ENCODE results near the gene TMEM91.
"Not testable (repeated sequence)": the region's sequence is repeated elsewhere in the genome, so short reads cannot be mapped to it uniquely, and the experiment has no call there.

The TMEM91 gene

DNA sequence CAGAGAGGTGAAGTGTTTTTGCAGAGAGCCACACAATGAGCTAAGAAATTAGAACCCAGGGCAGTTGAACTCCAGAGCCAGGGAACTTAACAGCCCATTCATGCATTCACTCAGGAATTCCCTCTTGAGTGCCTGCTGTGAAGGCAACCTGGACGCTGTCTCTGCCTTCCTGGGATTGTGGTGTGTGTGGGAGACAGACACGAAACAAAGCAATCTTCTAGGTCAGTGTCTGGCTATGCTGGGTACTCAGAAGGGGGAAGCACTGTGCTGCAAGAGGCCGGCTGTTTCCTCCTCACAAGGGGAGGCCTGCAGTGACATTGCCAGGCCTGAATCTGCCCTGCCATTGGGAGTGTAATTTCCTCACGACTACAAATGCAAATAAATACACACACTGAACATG is 30.9 kb downstream of the TMEM91 start:
- DNase-seq = peak; percentile 92
- in situ Hi-C loops (cut with MboI; ENCODE audit: low pct_unique_long_range_greater_than_20kb, low sequenced_read_pairs) = no loop called here

DNA sequence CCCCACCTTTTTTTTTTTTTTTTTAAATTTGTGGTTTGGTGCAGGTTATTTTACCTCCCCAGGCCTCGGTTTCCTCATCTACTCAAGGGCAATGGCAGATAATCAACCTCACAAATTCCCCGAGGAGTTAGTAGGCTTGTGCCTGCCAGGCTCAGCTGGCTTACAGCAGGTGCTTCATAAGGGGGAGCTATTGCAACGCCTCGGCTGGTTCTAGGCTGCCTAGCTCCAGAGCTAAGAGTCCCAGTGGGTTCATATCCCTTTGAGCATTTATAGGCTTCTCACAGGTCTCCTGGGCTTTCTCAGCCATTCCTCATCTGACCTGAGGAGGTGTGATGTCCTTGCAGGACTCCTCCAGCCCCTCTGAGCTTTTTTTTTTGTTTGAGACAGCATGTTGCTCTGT is 31.9 kb downstream of the TMEM91 start:
- DNase-seq = peak; percentile 46
- in situ Hi-C loops (cut with MboI; ENCODE audit: low pct_unique_long_range_greater_than_20kb, low sequenced_read_pairs) = no loop called here

DNA sequence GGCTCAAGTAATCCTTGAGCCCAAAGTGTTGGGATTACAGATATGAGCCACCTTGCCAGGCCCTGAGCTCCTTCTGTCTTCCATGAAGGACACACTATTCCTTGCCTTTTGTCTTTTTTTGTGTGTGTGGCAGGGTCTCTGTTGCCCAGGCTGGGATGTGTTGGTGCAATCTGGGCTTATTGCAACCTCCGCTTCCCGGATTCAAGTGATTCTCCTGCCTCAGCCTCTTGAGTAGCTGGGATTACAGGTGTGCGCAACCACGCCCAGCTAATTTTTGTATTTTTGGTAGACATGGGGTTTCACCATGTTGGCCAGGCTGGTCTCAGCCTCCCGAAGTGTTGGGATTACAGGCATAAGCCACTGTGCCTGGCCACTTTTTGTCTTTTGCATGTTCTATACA is 32.5 kb downstream of the TMEM91 start:
- DNase-seq; in situ Hi-C loops (cut with MboI; ENCODE audit: low pct_unique_long_range_greater_than_20kb, low sequenced_read_pairs): not testable (repeated sequence)

DNA sequence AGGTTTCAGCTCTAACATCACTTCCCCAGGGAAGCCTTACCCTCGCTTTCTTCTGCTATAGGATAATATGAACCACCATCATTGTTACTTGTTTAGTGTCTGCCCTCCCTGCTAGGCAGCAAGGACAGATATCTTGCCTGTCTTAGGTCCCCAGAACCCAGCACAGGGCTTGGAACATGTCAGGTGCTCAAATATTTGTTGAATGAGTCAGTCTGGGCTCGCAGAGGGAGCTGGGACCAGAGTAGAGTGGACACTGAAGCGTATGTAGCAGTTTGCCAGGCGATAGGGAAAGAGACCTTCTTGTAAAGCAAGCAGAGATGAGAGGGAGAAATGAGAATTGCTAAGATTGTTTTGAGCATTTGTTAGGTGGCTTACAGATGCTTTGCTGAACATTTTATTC is 33.0 kb downstream of the TMEM91 start:
- in situ Hi-C loops (cut with MboI; ENCODE audit: low pct_unique_long_range_greater_than_20kb, low sequenced_read_pairs) = no loop called here
- DNase-seq = no peak

DNA sequence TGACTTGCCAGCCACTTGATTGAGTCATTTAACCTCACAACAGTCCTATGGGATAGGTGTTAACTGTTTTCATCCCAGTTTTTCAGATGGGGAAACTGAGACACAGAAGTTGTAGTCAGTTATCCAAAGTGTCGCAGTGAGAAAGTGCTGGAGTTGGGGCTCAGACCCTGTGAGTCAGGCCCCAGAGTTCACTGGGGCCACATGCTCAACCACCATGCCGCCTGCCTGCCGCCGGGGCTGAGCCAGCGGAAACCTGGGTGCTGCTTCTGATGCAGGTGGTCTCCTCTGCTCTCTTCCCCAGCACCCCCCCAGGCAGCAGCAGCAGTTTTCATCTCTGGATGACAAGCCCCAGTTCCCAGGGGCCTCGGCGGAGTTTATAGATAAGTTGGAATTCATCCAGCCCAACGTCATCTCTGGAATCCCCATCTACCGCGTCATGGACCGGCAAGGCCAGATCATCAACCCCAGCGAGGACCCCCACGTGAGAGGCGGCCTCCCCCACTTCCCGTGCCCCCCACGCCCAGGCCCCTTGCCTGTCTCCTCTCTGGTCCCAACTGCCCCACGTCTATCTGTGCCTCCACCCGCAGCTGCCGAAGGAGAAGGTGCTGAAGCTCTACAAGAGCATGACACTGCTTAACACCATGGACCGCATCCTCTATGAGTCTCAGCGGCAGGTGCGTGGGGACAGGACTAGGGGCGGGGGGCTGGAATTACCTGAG is 34.2 kb downstream of the TMEM91 start:
- in situ Hi-C loops (cut with MboI; ENCODE audit: low pct_unique_long_range_greater_than_20kb, low sequenced_read_pairs) = no loop called here
- no peak for DNase-seq

DNA sequence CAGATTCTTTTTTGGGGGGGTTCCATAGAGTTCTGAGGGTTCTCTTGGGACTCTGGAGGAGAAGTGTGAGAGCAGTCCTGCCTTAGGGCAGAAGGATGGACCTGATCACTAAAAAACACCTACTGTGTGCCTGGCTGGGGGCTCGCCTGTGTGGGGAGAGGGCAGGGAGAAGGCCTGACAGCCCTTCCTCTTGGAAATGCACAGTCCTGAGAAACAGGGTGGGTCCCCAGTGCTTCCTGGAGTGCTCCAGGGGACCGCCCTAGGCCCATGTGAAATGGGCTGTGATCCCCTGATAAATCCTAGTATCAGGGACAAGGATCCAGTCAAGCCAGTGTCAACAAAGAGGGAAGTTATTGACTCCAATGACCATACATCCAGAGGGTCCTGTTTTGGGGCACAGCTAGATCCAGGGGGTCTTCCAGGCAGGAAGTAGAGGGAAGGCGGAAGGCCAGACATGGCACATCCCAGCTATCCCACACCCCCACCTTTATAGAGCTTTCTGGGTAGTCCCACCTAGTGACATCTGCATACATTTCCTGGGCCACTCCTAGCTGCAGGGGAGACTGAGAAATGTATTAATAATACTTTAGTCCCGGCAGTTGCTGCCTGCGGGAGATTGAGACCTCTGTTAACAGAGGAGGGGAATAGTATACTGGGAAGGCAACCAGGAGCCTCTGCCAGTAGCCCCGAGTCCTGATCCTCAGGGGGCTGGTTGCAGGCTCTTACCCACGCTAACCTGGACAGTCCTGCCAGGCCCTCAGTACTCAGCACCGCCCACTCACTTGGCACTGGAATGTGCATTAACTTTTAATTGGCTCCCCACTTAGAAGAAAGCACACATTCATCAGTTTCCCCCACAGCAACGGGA is 35.0 kb downstream of the TMEM91 start:
- in situ Hi-C loops (cut with MboI; ENCODE audit: low pct_unique_long_range_greater_than_20kb, low sequenced_read_pairs) = no loop called here
- no peak for DNase-seq

DNA sequence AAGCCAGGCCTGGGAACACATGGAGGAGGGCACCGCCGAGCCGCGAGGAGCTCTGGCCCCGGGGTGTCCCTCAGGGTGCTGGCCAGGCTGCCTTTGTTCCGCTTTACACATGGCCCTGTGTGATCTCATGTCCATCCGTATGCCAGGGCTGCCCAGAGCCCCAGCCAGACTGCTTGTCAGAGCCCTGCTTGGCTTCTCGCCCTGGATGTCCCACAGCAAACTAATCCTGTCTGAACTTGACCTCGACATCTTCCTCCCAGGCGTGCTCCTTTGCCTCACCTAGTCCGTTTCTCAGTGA is 35.6 kb downstream of the TMEM91 start:
- in situ Hi-C loops (cut with MboI; ENCODE audit: low pct_unique_long_range_greater_than_20kb, low sequenced_read_pairs) = no loop called here
- DNase-seq = no peak

DNA sequence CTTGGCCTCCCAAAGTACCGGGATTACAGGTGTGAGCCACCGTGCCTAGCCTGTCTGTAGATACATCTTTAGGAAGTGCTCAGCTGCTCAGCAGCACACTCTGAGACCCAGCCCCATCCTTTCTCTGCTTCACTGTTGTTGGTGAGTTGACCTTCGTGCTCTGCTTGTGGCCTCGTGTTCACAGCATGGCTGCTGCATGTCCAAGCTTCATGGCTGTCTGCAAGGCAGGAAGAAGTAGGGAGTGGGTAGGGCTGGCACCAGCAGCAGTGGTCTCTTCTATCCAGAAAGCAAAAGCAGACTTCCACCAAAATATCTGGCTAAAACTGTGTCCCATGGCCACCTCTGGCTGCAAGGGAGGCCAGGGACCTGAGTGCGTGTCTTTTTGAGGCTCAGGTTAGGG is 36.6 kb downstream of the TMEM91 start:
- DNase-seq = no peak
- in situ Hi-C loops (cut with MboI; ENCODE audit: low pct_unique_long_range_greater_than_20kb, low sequenced_read_pairs) = no loop called here

DNA sequence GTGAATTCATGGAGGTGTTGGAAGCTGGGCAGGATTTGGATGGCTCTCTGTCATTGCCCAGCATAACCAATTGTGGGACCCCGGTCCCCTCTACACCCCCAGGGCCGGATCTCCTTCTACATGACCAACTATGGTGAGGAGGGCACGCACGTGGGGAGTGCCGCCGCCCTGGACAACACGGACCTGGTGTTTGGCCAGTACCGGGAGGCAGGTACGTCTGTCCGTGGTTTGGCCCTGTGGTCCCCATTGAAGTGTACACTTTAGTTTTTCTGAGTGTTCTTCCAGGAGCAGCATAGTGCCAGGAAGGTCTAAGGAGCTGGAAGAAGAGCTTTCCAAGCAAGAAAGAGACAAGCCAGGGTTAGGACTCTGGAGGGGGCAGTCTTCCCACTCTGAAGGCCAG is 37.6 kb downstream of the TMEM91 start:
- in situ Hi-C loops (cut with MboI; ENCODE audit: low pct_unique_long_range_greater_than_20kb, low sequenced_read_pairs) = no loop called here

DNA sequence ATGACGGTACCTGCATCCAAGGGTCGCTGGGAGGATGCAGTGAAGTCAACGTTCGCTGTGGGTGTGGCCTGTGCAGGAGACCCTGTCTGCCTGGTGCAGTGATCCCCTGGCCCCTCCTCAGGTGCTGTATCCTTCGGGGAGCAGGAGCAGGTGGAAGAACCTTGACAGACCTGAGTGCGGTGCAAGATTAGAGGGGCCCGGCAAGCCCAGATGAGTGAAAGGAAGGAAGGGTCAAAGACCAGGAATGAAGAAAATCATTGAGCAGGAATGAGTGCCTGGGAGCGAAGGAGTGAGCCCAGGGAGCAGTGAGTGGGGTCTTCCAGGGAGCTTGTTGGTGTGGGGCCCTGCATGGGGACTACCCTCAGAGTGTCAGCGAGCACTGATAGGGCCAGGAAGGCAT is 38.1 kb downstream of the TMEM91 start:
- in situ Hi-C loops (cut with MboI; ENCODE audit: low pct_unique_long_range_greater_than_20kb, low sequenced_read_pairs) = no loop called here
- DNase-seq = no peak

More for the DNA sequence above, 37.6 kb downstream of the TMEM91 start:
- DNase-seq = no peak

DNA sequence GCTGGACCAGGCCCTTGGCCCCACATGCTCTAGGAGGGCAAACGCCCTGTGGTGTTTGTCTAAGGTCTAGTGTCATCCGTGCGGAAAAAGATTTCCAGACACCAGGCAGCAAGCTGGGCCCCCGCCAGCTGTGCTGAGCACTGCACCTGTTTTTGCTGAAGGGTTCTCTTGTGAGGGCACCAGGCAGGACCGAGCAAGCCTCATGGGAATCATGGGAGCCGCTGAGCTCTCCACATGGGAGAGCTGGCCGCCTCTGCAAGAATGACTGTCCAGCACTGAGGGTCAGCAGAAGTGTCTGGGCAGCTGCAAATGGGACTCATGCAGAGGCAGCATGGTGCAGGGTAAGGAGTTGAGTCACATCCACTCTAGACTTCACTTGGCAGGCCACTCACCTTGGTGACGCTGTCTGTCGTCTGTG is 38.8 kb downstream of the TMEM91 start:
- DNase-seq = no peak
- in situ Hi-C loops (cut with MboI; ENCODE audit: low pct_unique_long_range_greater_than_20kb, low sequenced_read_pairs) = no loop called here

DNA sequence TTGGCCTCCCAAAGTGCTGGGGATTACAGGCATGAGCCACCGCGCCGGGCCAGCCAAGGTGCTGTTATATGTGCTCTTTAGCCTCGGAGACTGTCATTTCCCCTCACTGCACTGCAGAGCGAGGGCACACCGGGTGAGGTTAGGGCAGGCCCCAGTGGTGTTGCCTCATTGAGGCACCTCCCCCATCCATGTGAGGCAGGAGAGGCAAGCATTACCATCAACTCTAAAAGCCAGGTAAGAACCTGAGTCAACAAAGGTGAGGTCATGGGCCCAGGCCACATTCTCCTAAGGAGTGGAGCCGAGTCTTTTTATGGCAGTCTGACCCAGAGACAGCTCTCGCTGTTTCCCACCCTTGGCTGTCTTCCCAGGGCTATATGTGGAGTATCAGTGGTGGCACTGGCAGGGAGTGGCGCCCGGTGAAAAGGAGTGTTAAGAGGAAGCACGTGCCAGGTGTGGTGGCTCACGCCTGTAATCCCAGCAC is 39.9 kb downstream of the TMEM91 start:
- no peak for DNase-seq
- in situ Hi-C loops (cut with MboI; ENCODE audit: low pct_unique_long_range_greater_than_20kb, low sequenced_read_pairs) = no loop called here

DNA sequence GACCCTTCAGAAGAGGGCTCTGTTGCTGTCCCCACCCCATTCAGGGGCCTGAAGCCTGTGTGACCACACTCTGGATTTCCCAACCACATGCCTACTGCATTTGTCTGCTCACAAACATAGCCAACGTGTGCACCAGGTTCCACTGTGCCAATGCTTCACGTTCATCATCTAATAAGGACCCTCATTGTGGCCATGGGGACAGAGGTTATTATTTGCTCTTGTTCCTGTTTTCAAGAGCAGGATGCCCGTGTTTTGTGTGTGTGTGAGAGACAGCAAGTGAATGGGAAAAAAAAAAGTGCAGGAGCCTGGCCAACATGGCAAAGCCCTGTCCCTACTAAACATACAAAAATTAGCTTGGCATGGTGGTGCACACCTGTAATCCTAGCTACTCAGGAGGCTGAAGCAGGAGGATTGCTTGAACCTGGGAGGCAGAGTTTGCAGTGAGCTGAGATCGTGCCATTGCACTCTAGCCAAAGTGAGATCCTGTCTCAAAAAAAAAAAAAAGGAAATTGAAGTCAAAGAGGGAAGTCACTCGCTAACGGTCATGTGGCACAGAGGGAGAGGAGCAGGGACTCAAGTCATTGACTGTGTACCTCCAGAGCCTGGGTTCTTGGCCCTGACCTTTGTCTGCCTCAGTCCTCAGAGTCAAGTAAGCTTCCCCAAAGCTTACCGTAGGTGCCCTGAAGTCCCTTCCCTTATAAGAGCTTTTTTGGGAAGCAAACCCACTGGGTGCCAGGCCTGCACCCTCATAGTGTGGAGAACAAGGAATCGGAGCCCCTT is 44.0 kb downstream of the TMEM91 start:
- in situ Hi-C loops (cut with MboI; ENCODE audit: low pct_unique_long_range_greater_than_20kb, low sequenced_read_pairs) = no loop called here

DNA sequence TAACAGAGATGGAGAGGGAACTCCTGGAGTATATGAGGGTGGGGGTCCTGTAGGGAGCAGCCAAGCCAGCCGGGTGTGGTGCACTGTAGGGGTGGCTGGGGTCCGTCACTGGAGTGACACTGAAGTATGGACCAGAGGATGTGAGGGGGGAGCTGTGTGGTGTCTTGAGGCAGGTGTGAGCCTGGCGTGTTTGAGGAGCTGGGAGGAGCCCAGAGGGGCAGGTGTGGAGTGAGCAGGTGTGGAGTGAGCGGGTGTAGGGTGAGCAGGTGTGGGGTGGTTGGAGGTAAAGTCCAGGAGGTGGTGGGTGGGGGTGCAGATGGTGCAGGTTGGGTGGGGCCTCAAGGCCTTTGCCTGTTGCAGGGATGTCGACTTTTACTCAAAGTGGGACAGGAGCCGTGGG is 45.0 kb downstream of the TMEM91 start:
- in situ Hi-C loops (cut with MboI; ENCODE audit: low pct_unique_long_range_greater_than_20kb, low sequenced_read_pairs) = no loop called here
- no peak for DNase-seq

More for the DNA sequence above, 44.0 kb downstream of the TMEM91 start:
- peak; percentile 86 for DNase-seq

DNA sequence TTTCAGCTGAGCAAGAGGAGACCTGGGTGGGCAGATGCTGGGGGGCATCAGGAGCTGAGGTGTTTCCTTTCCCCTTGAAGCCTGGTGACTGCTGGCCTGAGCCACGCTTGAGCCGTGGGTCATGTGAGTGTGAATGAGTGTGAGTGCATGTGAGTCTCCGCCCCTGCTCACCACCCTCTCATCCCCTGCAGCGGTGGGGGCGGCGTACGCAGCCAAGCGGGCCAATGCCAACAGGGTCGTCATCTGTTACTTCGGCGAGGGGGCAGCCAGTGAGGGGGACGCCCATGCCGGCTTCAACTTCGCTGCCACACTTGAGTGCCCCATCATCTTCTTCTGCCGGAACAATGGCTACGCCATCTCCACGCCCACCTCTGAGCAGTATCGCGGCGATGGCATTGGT is 45.6 kb downstream of the TMEM91 start:
- DNase-seq = no peak
- in situ Hi-C loops (cut with MboI; ENCODE audit: low pct_unique_long_range_greater_than_20kb, low sequenced_read_pairs) = no loop called here

DNA sequence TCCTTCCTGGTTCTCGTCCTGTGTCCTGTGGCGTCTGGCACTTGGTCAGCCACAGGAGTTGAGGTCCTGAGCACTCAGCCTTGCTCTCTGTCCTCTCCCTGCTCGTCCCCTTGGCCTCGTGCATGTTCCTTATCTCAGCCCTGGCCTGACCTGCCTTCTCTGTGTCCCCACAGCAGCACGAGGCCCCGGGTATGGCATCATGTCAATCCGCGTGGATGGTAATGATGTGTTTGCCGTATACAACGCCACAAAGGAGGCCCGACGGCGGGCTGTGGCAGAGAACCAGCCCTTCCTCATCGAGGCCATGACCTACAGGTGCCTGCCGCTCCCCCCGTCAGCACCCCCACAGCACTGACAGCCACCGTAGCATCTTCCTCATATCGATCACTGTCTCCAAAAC is 46.1 kb downstream of the TMEM91 start:
- in situ Hi-C loops (cut with MboI; ENCODE audit: low pct_unique_long_range_greater_than_20kb, low sequenced_read_pairs) = no loop called here
- DNase-seq = no peak

DNA sequence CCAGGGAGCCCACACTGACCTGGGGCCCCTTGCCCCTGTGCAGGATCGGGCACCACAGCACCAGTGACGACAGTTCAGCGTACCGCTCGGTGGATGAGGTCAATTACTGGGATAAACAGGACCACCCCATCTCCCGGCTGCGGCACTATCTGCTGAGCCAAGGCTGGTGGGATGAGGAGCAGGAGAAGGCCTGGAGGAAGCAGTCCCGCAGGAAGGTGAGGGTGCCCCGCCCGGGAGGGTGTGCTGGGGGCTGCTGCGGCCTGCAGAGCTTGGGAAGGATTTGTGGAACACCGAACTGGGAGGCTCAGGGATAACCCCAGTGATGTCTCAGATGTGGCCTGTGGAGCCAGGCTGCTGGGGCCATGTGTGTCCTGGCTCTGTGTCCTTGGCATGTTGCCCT is 46.6 kb downstream of the TMEM91 start:
- in situ Hi-C loops (cut with MboI; ENCODE audit: low pct_unique_long_range_greater_than_20kb, low sequenced_read_pairs) = no loop called here
- DNase-seq = no peak

DNA sequence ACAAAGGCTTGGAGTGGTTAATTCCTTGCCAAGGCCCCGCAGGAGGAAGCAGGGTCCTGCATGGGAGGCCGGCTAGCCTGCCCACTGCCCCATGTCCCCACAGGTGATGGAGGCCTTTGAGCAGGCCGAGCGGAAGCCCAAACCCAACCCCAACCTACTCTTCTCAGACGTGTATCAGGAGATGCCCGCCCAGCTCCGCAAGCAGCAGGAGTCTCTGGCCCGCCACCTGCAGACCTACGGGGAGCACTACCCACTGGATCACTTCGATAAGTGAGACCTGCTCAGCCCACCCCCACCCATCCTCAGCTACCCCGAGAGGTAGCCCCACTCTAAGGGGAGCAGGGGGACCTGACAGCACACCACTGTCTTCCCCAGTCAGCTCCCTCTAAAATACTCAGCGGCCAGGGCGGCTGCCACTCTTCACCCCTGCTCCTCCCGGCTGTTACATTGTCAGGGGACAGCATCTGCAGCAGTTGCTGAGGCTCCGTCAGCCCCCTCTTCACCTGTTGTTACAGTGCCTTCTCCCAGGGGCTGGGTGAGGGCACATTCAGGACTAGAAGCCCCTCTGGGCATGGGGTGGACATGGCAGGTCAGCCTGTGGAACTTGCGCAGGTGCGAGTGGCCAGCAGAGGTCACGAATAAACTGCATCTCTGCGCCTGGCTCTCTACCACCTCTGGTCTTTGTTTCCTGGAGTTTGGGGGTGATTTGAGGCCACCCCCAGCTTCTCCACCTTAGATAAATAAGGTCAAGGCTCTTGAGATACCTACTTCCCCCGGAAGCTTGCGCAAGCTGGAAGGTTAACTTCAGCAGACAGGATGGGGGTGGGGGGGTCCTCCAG is 48.2 kb downstream of the TMEM91 start:
- in situ Hi-C loops (cut with MboI; ENCODE audit: low pct_unique_long_range_greater_than_20kb, low sequenced_read_pairs) = no loop called here
- peak; percentile 45 for DNase-seq

Data from KBM-7 (cell line).